Putamen (tissue), 1 donor: ENCODE results near the gene RAPGEF1.
"Not testable (repeated sequence)": the region's sequence is repeated elsewhere in the genome, so short reads cannot be mapped to it uniquely, and the experiment has no call there.

Experiments used
- DNase-seq: peaks from one replicate; pipeline ENCODE4 v3.0.0-alpha.2; 2016; ENCODE audit warnings: low spot score

Gene RAPGEF1

DNA sequence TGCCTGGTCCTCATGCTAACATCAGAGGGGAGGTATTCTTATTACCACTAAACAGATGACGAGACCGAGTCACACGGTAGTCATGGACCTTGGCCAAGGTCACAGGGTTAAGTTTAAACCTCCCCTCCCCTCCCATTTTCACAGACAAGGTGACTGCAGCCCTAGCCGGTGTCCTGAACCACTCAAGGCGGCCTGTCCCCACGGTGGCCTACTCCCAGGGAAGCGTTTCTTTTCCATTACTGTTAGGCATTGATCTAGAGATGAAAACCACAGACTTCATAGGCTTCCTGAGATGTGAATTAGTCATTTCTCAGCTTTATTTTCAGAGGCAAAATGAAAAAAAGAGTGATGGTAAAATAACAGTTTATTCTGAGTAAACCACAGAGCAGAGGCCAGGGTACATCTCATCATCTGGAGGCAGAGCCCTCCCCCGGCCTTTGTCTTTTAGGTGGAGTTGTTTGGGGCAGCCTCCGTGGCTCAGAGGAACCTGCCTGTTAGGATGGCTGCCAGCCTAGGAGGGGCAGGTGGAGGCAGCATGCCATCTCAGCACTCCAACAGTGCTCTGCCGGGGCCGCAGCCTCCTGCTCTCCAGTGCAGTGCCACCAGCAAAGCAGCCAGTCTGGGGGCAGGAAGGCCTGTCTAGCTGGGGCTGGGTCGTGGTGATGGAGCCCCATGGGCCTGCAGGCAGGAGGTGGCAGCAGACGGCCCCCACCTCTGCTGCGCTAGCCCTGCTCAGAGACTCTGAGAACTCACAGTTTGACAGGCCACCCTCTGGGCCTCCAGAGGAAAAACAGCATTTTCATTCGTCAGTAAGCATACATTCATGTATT lies 71.2 kb downstream of the RAPGEF1 start:
- no peak for DNase-seq

DNA sequence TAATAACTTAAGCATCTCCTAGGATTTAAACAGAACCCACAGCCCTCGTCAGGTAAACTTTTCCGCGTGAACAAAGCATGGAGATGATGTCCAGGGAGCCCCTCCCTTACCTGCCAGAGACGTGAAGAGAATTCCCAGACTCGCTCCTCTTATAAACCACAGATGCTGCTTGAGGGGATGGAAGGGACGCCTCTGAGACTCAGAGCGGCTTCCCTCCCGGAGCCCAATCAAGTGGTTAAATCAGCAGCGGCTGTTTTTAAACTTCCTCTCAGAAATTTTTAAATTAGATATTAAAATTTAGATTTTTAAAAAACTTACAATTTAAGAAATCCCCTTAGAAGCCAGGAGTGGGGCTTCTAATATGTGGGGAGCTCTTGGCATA lies 71.8 kb downstream of the RAPGEF1 start:
- DNase-seq: no peak

GRCh38 chr9:131667576-131667975 lies 72.3 kb downstream of the RAPGEF1 start:
- DNase-seq: no peak

GRCh38 chr9:131666774-131667173 lies 73.1 kb downstream of the RAPGEF1 start:
- no peak for DNase-seq

DNA sequence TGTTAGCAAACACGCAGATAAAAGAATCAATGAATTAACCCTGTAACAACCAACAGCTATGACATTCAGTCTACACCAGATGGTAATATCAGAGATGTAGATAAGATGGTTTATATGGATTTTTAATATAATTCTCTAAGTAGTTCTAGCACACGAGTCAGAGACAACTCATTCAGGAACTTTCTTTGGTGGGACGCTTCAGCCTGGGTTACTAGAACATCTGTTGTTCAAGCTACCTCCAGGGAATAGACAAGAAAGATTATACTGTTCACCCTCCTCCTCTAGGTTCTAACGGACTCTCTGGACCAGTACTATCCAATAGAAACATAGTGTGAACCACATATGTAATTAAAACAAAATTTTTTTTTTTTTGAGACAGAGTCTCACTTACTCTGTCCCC lies 73.8 kb downstream of the RAPGEF1 start:
- DNase-seq: no peak

GRCh38 chr9:131663288-131663687 lies 76.6 kb downstream of the RAPGEF1 start:
- no peak for DNase-seq

DNA sequence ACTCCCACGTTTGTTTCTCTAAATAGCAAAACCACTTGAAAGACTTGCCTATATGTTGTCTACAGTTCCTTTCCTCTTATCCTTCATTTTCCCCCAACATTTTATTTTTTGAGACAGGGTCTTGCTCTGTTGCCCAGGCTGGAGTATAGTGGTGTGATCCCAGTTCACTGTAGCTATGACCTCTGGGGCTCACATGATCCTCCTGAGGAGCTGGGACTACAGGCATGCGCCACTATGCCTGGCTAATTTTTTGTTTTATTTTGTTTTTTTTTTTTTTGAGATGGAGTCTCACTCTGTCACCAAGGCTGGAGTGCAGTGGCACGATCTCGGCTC lies 77.6 kb downstream of the RAPGEF1 start:
- DNase-seq: not testable (repeated sequence)

DNA sequence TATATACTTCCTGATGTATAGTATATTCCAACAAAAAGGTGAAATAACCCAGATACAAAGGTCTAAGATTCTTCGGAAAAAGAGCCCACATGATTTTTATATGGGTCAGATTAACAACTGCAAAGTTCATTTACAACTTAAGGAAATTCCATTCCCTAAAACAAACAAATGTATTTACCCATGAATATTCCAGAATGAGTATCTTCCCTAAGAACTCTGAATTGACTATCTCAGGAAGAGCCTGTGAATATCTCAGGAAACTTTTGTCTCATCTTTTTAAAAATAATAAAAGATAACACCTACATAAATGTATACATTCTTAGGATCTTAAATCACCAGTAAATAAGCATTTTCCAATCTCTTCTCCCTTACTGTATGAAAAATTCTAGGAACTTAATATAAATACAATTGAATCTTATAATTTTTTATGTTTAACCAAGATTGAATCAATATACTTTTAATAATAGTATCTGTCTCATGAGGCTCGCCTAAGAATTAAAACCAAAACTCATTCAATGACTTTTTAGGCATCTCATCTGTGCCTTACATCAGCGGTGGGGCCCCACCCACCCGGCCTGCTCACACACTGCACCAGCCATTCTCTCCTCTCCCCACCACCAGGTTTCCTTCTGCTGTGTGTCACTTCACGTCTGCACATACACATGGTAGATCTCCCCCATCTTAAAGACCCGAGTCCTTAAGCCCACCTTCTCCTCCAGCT lies 78.1 kb downstream of the RAPGEF1 start:
- no peak for DNase-seq

GRCh38 chr9:131660466-131661405 lies 79.1 kb downstream of the RAPGEF1 start:
- peak; percentile 41 for DNase-seq

GRCh38 chr9:131658377-131659129 lies 81.3 kb downstream of the RAPGEF1 start:
- no peak for DNase-seq

DNA sequence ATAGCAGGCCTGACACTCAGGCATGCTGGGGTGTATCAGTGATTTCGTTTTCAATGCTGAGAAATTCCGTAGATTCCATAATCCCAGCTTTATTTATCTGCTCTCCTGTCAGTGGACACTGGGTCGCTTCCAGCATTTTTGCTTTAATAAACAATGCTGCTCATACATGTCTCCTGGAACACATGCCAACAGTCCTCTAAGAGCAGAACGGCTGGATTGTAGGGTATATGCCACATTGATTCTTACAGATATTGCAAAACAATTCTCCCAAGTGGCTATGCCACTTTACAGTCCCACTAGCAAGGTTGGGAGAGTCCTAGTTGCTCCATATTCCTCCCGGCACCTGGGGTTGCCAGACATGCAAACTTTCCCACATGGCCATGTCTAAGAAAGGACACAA lies 81.9 kb downstream of the RAPGEF1 start:
- DNase-seq: no peak

DNA sequence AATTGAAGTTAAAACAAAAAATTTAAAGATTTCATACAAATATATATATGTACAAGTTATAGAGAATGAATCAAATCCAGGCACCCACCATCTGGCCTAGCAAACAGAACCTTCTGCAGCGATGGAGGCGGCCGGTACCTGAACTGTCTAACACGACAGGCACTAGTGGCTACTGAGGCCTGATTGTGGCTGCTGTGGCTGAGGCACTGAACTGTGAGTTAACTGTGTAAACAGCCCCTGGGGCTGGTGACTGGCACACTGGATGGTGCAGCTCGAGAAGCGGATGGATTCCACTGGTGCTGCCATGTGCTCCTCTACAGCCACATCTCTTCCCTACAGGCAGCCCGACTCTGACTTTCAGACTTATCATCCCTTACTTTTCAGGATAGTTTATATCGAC lies 82.4 kb downstream of the RAPGEF1 start:
- DNase-seq: no peak

GRCh38 chr9:131657037-131657377 lies 82.9 kb downstream of the RAPGEF1 start:
- no peak for DNase-seq

DNA sequence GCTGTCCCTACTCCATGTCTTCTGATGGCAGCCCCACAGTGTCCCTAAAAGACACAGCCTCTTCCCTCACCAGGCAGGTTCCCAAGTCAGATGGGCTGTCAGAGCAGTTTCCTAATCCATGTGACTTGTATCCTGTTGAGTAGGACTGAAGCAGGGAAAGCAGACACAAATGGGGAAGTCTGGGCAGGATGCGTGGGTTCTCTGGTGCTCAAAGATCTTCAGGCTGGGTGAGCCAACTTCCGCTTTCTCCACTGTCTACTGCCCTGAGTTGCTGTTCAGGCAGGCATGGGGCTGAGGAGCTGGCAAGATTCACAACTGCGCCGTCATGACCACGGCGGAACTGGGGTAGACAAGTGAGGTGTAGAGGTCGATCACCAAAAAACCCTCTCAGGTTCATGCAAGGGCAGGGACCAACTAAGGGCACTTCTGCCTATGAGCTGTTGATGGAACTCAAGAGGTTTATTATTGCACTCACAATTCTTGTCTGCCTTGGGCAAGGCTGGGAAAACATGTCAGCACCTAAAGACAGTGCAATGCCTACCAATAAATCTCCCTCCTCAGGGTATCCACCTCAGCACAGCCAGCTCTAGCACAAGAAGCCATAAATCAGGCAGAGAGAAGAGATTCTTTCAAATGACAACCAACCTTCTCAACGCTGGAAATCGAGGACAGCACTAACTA lies 83.4 kb downstream of the RAPGEF1 start:
- DNase-seq: peak; percentile 66

DNA sequence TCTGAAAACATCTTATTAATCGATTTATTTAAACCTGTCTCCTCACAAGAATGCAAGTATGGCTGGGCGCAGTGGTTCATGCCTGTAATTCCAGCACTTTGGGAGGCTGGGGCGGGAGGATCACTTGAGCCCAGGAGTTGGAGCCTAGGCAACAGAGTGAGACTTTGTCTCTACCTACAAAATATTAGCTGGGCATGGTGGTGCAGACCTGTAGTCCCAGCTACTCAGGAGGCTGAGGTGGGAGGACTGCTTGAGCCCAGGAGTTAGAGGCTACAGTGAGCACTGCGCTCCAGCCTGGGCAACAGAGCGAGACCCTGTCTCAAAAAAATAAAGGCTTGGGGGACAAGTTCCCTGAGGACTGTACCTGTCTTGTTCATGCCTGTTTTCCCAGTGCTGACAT lies 85.5 kb downstream of the RAPGEF1 start:
- DNase-seq: not testable (repeated sequence)

GRCh38 chr9:131651599-131651998 lies 88.3 kb downstream of the RAPGEF1 start:
- DNase-seq: no peak

GRCh38 chr9:131651160-131651559 lies 88.7 kb downstream of the RAPGEF1 start:
- DNase-seq: no peak

GRCh38 chr9:131650254-131650653 lies 89.6 kb downstream of the RAPGEF1 start:
- DNase-seq: no peak

GRCh38 chr9:131649646-131650045 lies 90.2 kb downstream of the RAPGEF1 start:
- DNase-seq: no peak

GRCh38 chr9:131645078-131645776 lies 94.6 kb downstream of the RAPGEF1 start:
- no peak for DNase-seq
